Smooth muscle cell (in vitro differentiated cells): Measurements from ENCODE around the gene SDC3. TPM values are rescaled to one million over a fixed set of nuclear protein-coding genes. Genes with fewer than 3 reads are reported as not detected.
A peak's percentile ranks its signal among the peaks of the same experiment; 100 is the strongest.

ENCODE experiments used
- DNase-seq: peaks from one replicate; lab custom pipeline; 2025; ENCODE audit not compliant: unreplicated experiment; lab: John Stamatoyannopoulos, UW
- H2AFZ ChIP-seq: fragments of 200-600 bp; sonication (generic); 2 replicates; pipeline ENCODE4 v1.6.0; 2016; ENCODE audit warnings: antibody characterized with exemption, low read depth, mild to moderate bottlenecking
- H3F3A ChIP-seq: fragments of 200-600 bp; sonication (generic); 2 replicates; pipeline ENCODE4 v1.6.0; 2017; ENCODE audit warnings: antibody characterized with exemption, low read depth
- H3K27ac ChIP-seq: fragments of 200-600 bp; sonication (generic); 2 replicates; pipeline ENCODE4 v1.5.1; 2016; ENCODE audit warnings: low read depth, mild to moderate bottlenecking
- H3K27me3 ChIP-seq: fragments of 200-600 bp; sonication (generic); 2 replicates; pipeline ENCODE4 v1.6.1; 2016; ENCODE audit warnings: low read depth, mild to moderate bottlenecking
- H3K36me3 ChIP-seq: fragments of 200-600 bp; sonication (generic); 2 replicates; pipeline ENCODE4 v1.5.1; 2016; ENCODE audit warnings: low read depth
- H3K4me1 ChIP-seq: fragments of 200-600 bp; sonication (generic); 2 replicates; pipeline ENCODE4 v1.5.1; 2016; ENCODE audit warnings: low read depth
- H3K4me2 ChIP-seq: fragments of 200-600 bp; sonication (generic); 2 replicates; pipeline ENCODE4 v1.6.0; 2016; ENCODE audit warnings: mild to moderate bottlenecking
- H3K4me3 ChIP-seq: fragments of 200-600 bp; sonication (generic); 2 replicates; pipeline ENCODE4 v1.5.1; 2016; ENCODE audit warnings: mild to moderate bottlenecking
- H3K79me2 ChIP-seq: fragments of 200-600 bp; sonication (generic); 2 replicates; pipeline ENCODE4 v1.6.0; 2016; ENCODE audit warnings: low read depth, mild to moderate bottlenecking
- H3K9ac ChIP-seq: fragments of 200-600 bp; sonication (generic); 2 replicates; pipeline ENCODE4 v1.6.0; 2016; ENCODE audit warnings: low read depth
- H3K9me3 ChIP-seq: fragments of 200-600 bp; sonication (generic); replicated peaks from 2 replicates; pipeline ENCODE4 v1.5.1; 2016; ENCODE audit warnings: low read depth
- H4K20me1 ChIP-seq: fragments of 200-600 bp; sonication (generic); 2 replicates; pipeline ENCODE4 v1.6.0; 2016; ENCODE audit warnings: low read depth
- CTCF ChIP-seq: fragments of 200-600 bp; sonication (generic); IDR thresholded peaks from 2 replicates; pipeline ENCODE4 v1.5.1; 2017; ENCODE audit warnings: borderline replicate concordance, mild to moderate bottlenecking, antibody characterized with exemption; ENCODE audit not compliant: insufficient read depth, poor library complexity, severe bottlenecking
- WGBS: methylation state at CpG from one replicate; pipeline ENCODE4 v1.1.7; 2016; ENCODE audit warnings: low lambda C conversion rate; 5-methylcytosine and 5-hydroxymethylcytosine counted together
- polyA plus RNA-seq: library from polyadenylated mRNA; unstranded; fragments of >200 nt; fragmentation: Nextera tagmentation; extraction: Ambion mirVana; gene quantifications from 2 replicates; pipeline ENCODE4 v1.2.1, GENCODE V29; 2016
- total RNA-seq: library from RNA; depleted of rRNA; stranded (reverse); fragments of >200 nt; gene quantifications from 2 replicates; pipeline ENCODE4 v1.2.3, GENCODE V29; 2014

Gene SDC3
- total and polyA plus RNA-seq, 2 experiments from 2014 or later, result 46.3 to 112 TPM

- Histone ChIP-seq H3K4me3 (no peak overlapping the region), H4K20me1 (peaks cover 51% of the 10 kb centered on the region), H3K27me3 (no peaks in the 10 kb centered on the region), H3K9me3 (no peaks in the 10 kb centered on the region), H3F3A (peaks cover 5% of the 10 kb centered on the region), H3K36me3 (no peaks in the 10 kb centered on the region), H3K27ac (no peak overlapping the region), H3K9ac (no peak overlapping the region), H3K4me1 (peaks cover 24% of the 10 kb centered on the region), H3K79me2 (peaks cover 24% of the 10 kb centered on the region), H3K4me2 (no peak overlapping the region), H2AFZ (no peak overlapping the region)
- DNase-seq, result no peak
- 73% methylated on average over 10 of the region's 10 CpGs for WGBS
- no peak for TF ChIP-seq CTCF
Observed at GRCh38 chr1:30890502-30891226, 17.9 kb downstream of the SDC3 start.

- H3K27me3 ChIP-seq, result no peaks in the 10 kb centered on the region
- no peak overlapping the region for H3K9ac ChIP-seq
- H3K4me3 ChIP-seq, result no peak overlapping the region
- no peak overlapping the region for H3K4me2 ChIP-seq
- no peak overlapping the region for H2AFZ ChIP-seq
- H3K36me3 ChIP-seq, result no peaks in the 10 kb centered on the region
- H4K20me1 ChIP-seq, result peaks cover 41% of the 10 kb centered on the region
- 39% methylated on average over 5 of the region's 5 CpGs for WGBS
- peaks cover 24% of the 10 kb centered on the region for H3K79me2 ChIP-seq
- peak overlapping the region; percentile 89 for H3K27ac ChIP-seq
- no peaks in the 10 kb centered on the region for H3K9me3 ChIP-seq
- no peak for TF ChIP-seq CTCF
- DNase-seq, result no peak
- H3K4me1 ChIP-seq, result peaks cover 15% of the 10 kb centered on the region
- H3F3A ChIP-seq, result no peaks in the 10 kb centered on the region
Observed at GRCh38 chr1:30889511-30889910, 19.0 kb downstream of the SDC3 start.

GRCh38 chr1:30888975-30889374, 19.6 kb downstream of the SDC3 start:
- peak overlapping the region; percentile 32 for H3K4me2 ChIP-seq
- no peak overlapping the region for H3K9ac ChIP-seq
- peak overlapping the region; percentile 89 for H3K27ac ChIP-seq

More at GRCh38 chr1:30888975-30889374, 19.6 kb downstream of the SDC3 start:
- Histone ChIP-seq H3K36me3 (no peaks in the 10 kb centered on the region), H3F3A (no peaks in the 10 kb centered on the region), H3K9me3 (no peaks in the 10 kb centered on the region), H4K20me1 (peaks cover 42% of the 10 kb centered on the region), H3K27me3 (no peaks in the 10 kb centered on the region), H3K4me1 (peaks cover 14% of the 10 kb centered on the region), H3K79me2 (peaks cover 24% of the 10 kb centered on the region), H2AFZ (no peak overlapping the region), H3K4me3 (no peak overlapping the region)
- TF ChIP-seq CTCF, result no peak
- DNase-seq, result no peak
- 77% methylated on average over 3 of the region's 3 CpGs for WGBS
